Common myeloid progenitor, CD34-positive (primary cell): ENCODE measurements around the gene JAG1.

Experiments used
- CTCF ChIA-PET: fragments of 350-600 bp; sonication (Branson Sonifier 250); formaldehyde crosslinking; loops from one replicate; lab custom pipeline; 2021; ENCODE audit warnings: antibody characterized with exemption; lab: Charles Lee
- POLR2A ChIA-PET: fragments of 350-600 bp; sonication (Branson Sonifier 250); formaldehyde crosslinking; loops from one replicate; lab custom pipeline; 2021; ENCODE audit warnings: antibody characterized with exemption; lab: Charles Lee
- DNase-seq, 3 donors: peaks; one replicate each; pipeline versions ENCODE4 v3.0.0 to v3.0.0-alpha.2; 2013
- H3K27ac ChIP-seq, 2 experiments: 1 replicate in 1 of 2; 2 replicates in 1 of 2; pipeline ENCODE4 v1.7.0; 2013; ENCODE audit warnings: inconsistent platforms in 2 of 2, low read length in 2 of 2, mild to moderate bottlenecking in 2 of 2, low read depth in 1 of 2, moderate library complexity in 1 of 2; ENCODE audit not compliant: severe bottlenecking in 2 of 2, insufficient read depth in 1 of 2, poor library complexity in 1 of 2
- H3K27me3 ChIP-seq, 5 experiments: replicated peaks in 2 of 5; 1 replicate in 3 of 5; 2 replicates in 2 of 5; pipeline versions ENCODE4 v1.6.1 to v1.7.0; 2013; ENCODE audit warnings: low read length in 4 of 5, mild to moderate bottlenecking in 2 of 5, moderate library complexity in 2 of 5, inconsistent platforms in 1 of 5; ENCODE audit not compliant: insufficient read depth in 5 of 5, control insufficient read depth in 4 of 5
- H3K36me3 ChIP-seq, 4 experiments: 1 replicate in 2 of 4; 2 replicates in 2 of 4; pipeline versions ENCODE4 v1.6.1 to v1.7.0; 2013; ENCODE audit warnings: low read length in 3 of 4, control low read depth in 1 of 4, mild to moderate bottlenecking in 1 of 4; ENCODE audit not compliant: control insufficient read depth in 4 of 4, insufficient read depth in 4 of 4
- H3K4me1 ChIP-seq, 4 experiments: 1 replicate in 3 of 4; 2 replicates in 1 of 4; pipeline versions ENCODE4 v1.6.1 to v1.7.1; 2013; ENCODE audit warnings: low read length in 3 of 4, mild to moderate bottlenecking in 3 of 4, control low read depth in 1 of 4, inconsistent platforms in 1 of 4, moderate library complexity in 1 of 4; ENCODE audit not compliant: control insufficient read depth in 4 of 4, insufficient read depth in 4 of 4; ENCODE audit errors: control extremely low read depth in 1 of 4
- H3K4me3 ChIP-seq, 7 experiments: 1 replicate in 4 of 7; 2 replicates in 3 of 7; pipeline versions ENCODE4 v1.5.1 to v1.7.0; 2013; ENCODE audit warnings: mild to moderate bottlenecking in 7 of 7, low read length in 6 of 7, moderate library complexity in 6 of 7, inconsistent platforms in 2 of 7, low read depth in 2 of 7, control low read depth in 1 of 7; ENCODE audit not compliant: insufficient read depth in 4 of 7, control insufficient read depth in 1 of 7; ENCODE audit errors: extremely low read depth in 1 of 7
- H3K9me3 ChIP-seq, 5 experiments: 1 replicate in 4 of 5; 2 replicates in 1 of 5; pipeline versions ENCODE4 v1.6.1 to v1.7.1; 2013; ENCODE audit warnings: low read length in 4 of 5, mild to moderate bottlenecking in 2 of 5, inconsistent platforms in 1 of 5, low read depth in 1 of 5, moderate library complexity in 1 of 5; ENCODE audit not compliant: control insufficient read depth in 4 of 5, insufficient read depth in 2 of 5; ENCODE audit errors: control extremely low read depth in 1 of 5
- WGBS: methylation state at CpG from one replicate; pipeline ENCODE4 v1.1.5; 2013; ENCODE audit not compliant: insufficient coverage; 5-methylcytosine and 5-hydroxymethylcytosine counted together

The JAG1 gene

DNA sequence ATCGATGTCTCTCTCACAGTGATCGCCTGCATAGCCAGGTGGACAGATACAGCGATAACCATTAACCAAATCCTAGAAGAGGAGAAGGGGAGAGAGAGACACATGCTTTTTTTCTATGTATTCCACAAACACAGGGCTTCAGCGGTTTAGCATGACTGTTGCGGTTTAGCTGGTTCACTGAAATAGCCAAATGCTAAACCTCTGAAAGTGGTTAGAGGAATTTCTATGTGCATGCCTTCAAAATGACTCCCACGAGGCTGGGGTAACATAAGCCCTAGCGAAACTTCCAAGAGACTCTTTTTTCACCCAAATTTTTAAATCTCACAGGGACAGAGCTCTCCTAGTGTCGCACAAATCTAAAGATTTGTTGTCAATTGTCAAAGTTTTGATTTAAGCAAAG, 25.1 kb downstream of the JAG1 start:
- 100% methylated on average over 5 of the region's 8 CpGs for WGBS
- no peak for DNase-seq
- peaks cover 5 to 68% (median 21%) of the 10 kb centered on the region in 4 experiments for H3K36me3 ChIP-seq
- no peak overlapping the region for H3K4me3 ChIP-seq
- no peaks in the 10 kb centered on the region for H3K9me3 ChIP-seq
- H3K27ac ChIP-seq: no peak overlapping the region
- POLR2A ChIA-PET: no interaction called here
- H3K27me3 ChIP-seq: no peaks in the 10 kb centered on the region
- H3K4me1 ChIP-seq: peaks cover 0 to 26% (median 14%) of the 10 kb centered on the region in 4 experiments
- CTCF ChIA-PET: interaction anchor here (1.1 to 1.5 kb wide), 3 partner anchors 9 to 558 kb away, joined by 3 to 4 read pairs (median 3); no protein-coding TSS in a partner anchor

GRCh38 chr20:10647909-10648308, 25.9 kb downstream of the JAG1 start:
- DNase-seq: no peak
- H3K4me3 ChIP-seq: no peak overlapping the region
- peaks cover 5 to 71% (median 21%) of the 10 kb centered on the region in 4 experiments for H3K36me3 ChIP-seq
- H3K27me3 ChIP-seq: no peaks in the 10 kb centered on the region
- ChIA-PET CTCF (interaction anchor here (1.2 kb wide), 1 partner anchor 15 kb away, joined by 3 read pairs; no protein-coding TSS in a partner anchor), POLR2A (no interaction called here)
- H3K27ac ChIP-seq: no peak overlapping the region
- 98% methylated on average over 11 of the region's 11 CpGs for WGBS
- peaks cover 0 to 34% (median 15%) of the 10 kb centered on the region in 4 experiments for H3K4me1 ChIP-seq
- H3K9me3 ChIP-seq: no peaks in the 10 kb centered on the region

DNA sequence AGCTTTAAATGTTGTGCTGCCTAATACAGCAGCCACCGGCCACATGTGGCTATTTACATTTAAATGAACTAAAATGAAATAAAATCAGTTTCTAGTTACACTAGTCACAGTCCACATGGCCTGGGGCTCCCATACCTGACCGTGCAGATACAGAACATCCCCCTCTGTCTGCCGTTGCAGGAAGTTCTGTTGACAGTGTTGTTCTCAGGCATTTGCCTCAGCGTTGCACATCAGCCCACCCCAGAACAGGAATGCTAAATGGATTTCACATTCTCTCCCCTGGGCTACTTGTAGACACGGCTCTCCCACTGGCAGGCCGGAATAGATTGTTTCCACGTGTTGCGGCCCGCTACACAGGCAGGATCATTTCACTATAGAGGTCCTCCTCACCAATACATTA, 26.3 kb downstream of the JAG1 start:
- peak; percentile 17 to 56 (median 49) for DNase-seq
- Histone ChIP-seq H3K9me3 (no peaks in the 10 kb centered on the region), H3K4me1 (peaks cover 0 to 37% (median 15%) of the 10 kb centered on the region in 4 experiments), H3K36me3 (peaks cover 5 to 68% (median 21%) of the 10 kb centered on the region in 4 experiments), H3K4me3 (no peak overlapping the region), H3K27ac (no peak overlapping the region), H3K27me3 (no peaks in the 10 kb centered on the region)
- CTCF ChIA-PET: interaction anchor here (1.4 kb wide), 1 partner anchor 11 kb away, joined by 3 read pairs; no protein-coding TSS in a partner anchor
- POLR2A ChIA-PET: no interaction called here
- WGBS: 64% methylated on average over 3 of the region's 9 CpGs

- POLR2A ChIA-PET: no interaction called here
- WGBS: 98% methylated on average over 8 of the region's 9 CpGs
- H3K27me3 ChIP-seq: no peaks in the 10 kb centered on the region
- H3K36me3 ChIP-seq: peaks cover 5 to 70% (median 22%) of the 10 kb centered on the region in 4 experiments
- DNase-seq: no peak
- H3K27ac ChIP-seq: no peak overlapping the region
- H3K4me3 ChIP-seq: no peak overlapping the region
- CTCF ChIA-PET: interaction anchor here (1.4 kb wide), 1 partner anchor 10 kb away, joined by 3 read pairs; no protein-coding TSS in a partner anchor
- peaks cover 0 to 37% (median 15%) of the 10 kb centered on the region in 4 experiments for H3K4me1 ChIP-seq
- no peaks in the 10 kb centered on the region for H3K9me3 ChIP-seq
These were observed 26.8 kb downstream of the JAG1 start for GRCh38 chr20:10646886-10647420.

- no peak for DNase-seq
- Histone ChIP-seq H3K9me3 (no peaks in the 10 kb centered on the region), H3K4me1 (peaks cover 0 to 29% (median 12%) of the 10 kb centered on the region in 4 experiments), H3K4me3 (no peak overlapping the region), H3K27ac (no peak overlapping the region), H3K27me3 (no peaks in the 10 kb centered on the region), H3K36me3 (peaks cover 5 to 72% (median 27%) of the 10 kb centered on the region in 4 experiments)
- WGBS: 89% methylated on average over 2 of the region's 4 CpGs
- ChIA-PET POLR2A (no interaction called here), CTCF (interaction anchor here (0.5 to 1.4 kb wide), 3 partner anchors 10 to 77 kb away, joined by 3 read pairs; no protein-coding TSS in a partner anchor)
These were observed 27.8 kb downstream of the JAG1 start for GRCh38 chr20:10646006-10646405.

GRCh38 chr20:10645205-10645570, 28.6 kb downstream of the JAG1 start:
- Histone ChIP-seq H3K4me1 (peaks cover 0 to 25% (median 10%) of the 10 kb centered on the region in 4 experiments), H3K36me3 (peaks cover 5 to 77% (median 30%) of the 10 kb centered on the region in 4 experiments), H3K27ac (no peak overlapping the region), H3K9me3 (no peaks in the 10 kb centered on the region), H3K27me3 (no peaks in the 10 kb centered on the region), H3K4me3 (no peak overlapping the region)
- POLR2A ChIA-PET: no interaction called here
- no peak for DNase-seq
- WGBS: 97% methylated on average over 7 of the region's 10 CpGs
- CTCF ChIA-PET: interaction anchor here (0.7 kb wide), 1 partner anchor 74 kb away, joined by 3 read pairs; no protein-coding TSS in a partner anchor

GRCh38 chr20:10644458-10645204, 29.2 kb downstream of the JAG1 start:
- Histone ChIP-seq H3K27me3 (no peaks in the 10 kb centered on the region), H3K9me3 (no peaks in the 10 kb centered on the region), H3K4me3 (no peak overlapping the region), H3K27ac (no peak overlapping the region), H3K4me1 (peaks cover 0 to 25% (median 10%) of the 10 kb centered on the region in 4 experiments), H3K36me3 (peaks cover 5 to 80% (median 29%) of the 10 kb centered on the region in 4 experiments)
- POLR2A ChIA-PET: no interaction called here
- peak in 1 of 3 donors; percentile 28 for DNase-seq
- CTCF ChIA-PET: no interaction called here
- WGBS: 81% methylated on average over 11 of the region's 14 CpGs
